SK-N-SH treated with all-trans-retinoic acid at 6 μM for 48 hours (cell line): ENCODE measurements around the gene CCDC117.

ENCODE experiments used
- ARNTL ChIP-seq: fragments of 450-650 bp; formaldehyde crosslinking; IDR thresholded peaks from 2 replicates; pipeline ENCODE4 v1.5.0; 2020; ENCODE audit warnings: low read depth, mild to moderate bottlenecking, moderate library complexity, borderline replicate concordance
- CSDC2 ChIP-seq: fragments of 250-450 bp; sonication (Bioruptor Pico); IDR thresholded peaks from 2 replicates; pipeline ENCODE4 v1.5.0; 2020; ENCODE audit warnings: mild to moderate bottlenecking, moderate library complexity
- ESRRG ChIP-seq: fragments of 250-450 bp; sonication (Bioruptor Pico); IDR thresholded peaks from 2 replicates; pipeline ENCODE4 v1.6.1; 2021; ENCODE audit warnings: mild to moderate bottlenecking
- OSR1 ChIP-seq: fragments of 250-450 bp; sonication (Bioruptor Pico); IDR thresholded peaks from 2 replicates; pipeline ENCODE4 v1.8.0; 2022; ENCODE audit warnings: moderate library complexity, mild to moderate bottlenecking, inconsistent platforms
- PPARA ChIP-seq: fragments of 250-450 bp; sonication (Bioruptor Pico); IDR thresholded peaks from 2 replicates; pipeline ENCODE4 v1.5.0; 2020; ENCODE audit warnings: mild to moderate bottlenecking, borderline replicate concordance
- RARB ChIP-seq: fragments of 250-450 bp; sonication (Bioruptor Pico); IDR thresholded peaks from 2 replicates; pipeline ENCODE4 v1.8.0; 2021; ENCODE audit warnings: mild to moderate bottlenecking, moderate library complexity
- ZC3H10 ChIP-seq: fragments of 250-450 bp; sonication (Bioruptor Pico); IDR thresholded peaks from 2 replicates; pipeline ENCODE4 v1.5.1; 2021; ENCODE audit warnings: mild to moderate bottlenecking, moderate library complexity
- ZNF70 ChIP-seq: fragments of 450-650 bp; formaldehyde crosslinking; IDR thresholded peaks from 2 replicates; pipeline ENCODE4 v1.5.0; 2020; ENCODE audit warnings: mild to moderate bottlenecking, moderate library complexity
- ZNF8 ChIP-seq: fragments of 450-650 bp; formaldehyde crosslinking; IDR thresholded peaks from 2 replicates; pipeline ENCODE4 v1.5.0; 2020; ENCODE audit warnings: mild to moderate bottlenecking, moderate library complexity
- TF ChIP-seq, protein P1 (sequence below): fragments of 250-450 bp; sonication (Bioruptor Pico); IDR thresholded peaks from 2 replicates; pipeline ENCODE4 v1.8.0; 2021; ENCODE audit warnings: low read depth, mild to moderate bottlenecking, moderate library complexity, borderline replicate concordance
- TF ChIP-seq, protein P2 (sequence below): fragments of 250-450 bp; sonication (Bioruptor Pico); IDR thresholded peaks from 2 replicates; pipeline ENCODE4 v1.5.1; 2020; ENCODE audit warnings: low read depth, mild to moderate bottlenecking, moderate library complexity
- TF ChIP-seq, protein P3 (sequence below): fragments of 250-450 bp; sonication (Bioruptor Pico); IDR thresholded peaks from 2 replicates; pipeline ENCODE4 v1.5.1; 2021; ENCODE audit warnings: mild to moderate bottlenecking, moderate library complexity

DNA sequence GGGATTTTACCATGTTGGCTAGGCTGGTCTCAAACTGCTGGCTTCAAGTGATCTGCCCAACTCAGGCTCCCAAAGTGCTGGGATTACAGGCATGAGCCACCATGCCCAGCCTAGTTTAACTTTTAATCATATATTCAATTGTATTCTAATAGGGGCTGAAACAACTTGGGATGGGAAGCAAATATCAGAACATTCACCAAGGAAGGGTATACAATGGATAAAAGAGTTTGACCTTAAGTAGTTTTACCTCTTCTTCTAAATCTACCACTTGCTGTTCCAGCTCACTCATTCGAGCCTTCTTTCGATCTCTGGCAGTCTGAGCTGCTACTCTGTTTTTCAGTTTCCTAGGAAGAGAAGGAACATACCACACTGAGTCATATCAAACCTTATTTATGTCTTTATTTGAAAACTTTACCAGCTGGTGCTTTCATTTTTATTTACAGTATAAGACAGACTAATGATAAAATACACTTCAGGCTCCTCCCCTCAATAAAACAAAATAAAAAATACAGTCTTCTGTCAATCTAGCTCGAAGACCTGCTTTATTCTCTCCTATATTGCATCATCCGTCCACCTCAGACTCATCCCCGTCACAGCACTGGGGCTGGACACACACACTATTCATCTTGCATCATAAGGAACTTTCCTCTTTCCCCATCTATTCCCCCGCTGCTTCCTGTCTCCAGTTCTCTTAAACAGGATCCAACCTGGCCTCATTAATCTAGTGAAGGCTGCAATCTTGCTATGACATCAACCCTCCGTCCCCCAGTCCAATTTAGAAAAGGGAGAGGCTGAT is 26.5 kb downstream of the CCDC117 start:
- TF ChIP-seq, protein P1, sequence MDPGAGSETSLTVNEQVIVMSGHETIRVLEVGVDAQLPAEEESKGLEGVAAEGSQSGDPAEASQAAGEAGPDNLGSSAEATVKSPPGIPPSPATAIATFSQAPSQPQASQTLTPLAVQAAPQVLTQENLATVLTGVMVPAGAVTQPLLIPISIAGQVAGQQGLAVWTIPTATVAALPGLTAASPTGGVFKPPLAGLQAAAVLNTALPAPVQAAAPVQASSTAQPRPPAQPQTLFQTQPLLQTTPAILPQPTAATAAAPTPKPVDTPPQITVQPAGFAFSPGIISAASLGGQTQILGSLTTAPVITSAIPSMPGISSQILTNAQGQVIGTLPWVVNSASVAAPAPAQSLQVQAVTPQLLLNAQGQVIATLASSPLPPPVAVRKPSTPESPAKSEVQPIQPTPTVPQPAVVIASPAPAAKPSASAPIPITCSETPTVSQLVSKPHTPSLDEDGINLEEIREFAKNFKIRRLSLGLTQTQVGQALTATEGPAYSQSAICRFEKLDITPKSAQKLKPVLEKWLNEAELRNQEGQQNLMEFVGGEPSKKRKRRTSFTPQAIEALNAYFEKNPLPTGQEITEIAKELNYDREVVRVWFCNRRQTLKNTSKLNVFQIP: no peak
- TF ChIP-seq, protein P2, sequence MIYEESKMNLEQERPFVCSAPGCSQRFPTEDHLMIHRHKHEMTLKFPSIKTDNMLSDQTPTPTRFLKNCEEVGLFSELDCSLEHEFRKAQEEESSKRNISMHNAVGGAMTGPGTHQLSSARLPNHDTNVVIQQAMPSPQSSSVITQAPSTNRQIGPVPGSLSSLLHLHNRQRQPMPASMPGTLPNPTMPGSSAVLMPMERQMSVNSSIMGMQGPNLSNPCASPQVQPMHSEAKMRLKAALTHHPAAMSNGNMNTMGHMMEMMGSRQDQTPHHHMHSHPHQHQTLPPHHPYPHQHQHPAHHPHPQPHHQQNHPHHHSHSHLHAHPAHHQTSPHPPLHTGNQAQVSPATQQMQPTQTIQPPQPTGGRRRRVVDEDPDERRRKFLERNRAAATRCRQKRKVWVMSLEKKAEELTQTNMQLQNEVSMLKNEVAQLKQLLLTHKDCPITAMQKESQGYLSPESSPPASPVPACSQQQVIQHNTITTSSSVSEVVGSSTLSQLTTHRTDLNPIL (CRISPR knock-in tag): no peak
- no peak for TF ChIP-seq OSR1 (CRISPR knock-in tag)
- TF ChIP-seq ZNF8 (CRISPR knock-in tag): no peak
- TF ChIP-seq ZC3H10 (CRISPR knock-in tag): no peak
- no peak for TF ChIP-seq ZNF70 (CRISPR knock-in tag)
- TF ChIP-seq CSDC2: no peak
- no peak for TF ChIP-seq ESRRG (CRISPR knock-in tag)
- TF ChIP-seq, protein P3, sequence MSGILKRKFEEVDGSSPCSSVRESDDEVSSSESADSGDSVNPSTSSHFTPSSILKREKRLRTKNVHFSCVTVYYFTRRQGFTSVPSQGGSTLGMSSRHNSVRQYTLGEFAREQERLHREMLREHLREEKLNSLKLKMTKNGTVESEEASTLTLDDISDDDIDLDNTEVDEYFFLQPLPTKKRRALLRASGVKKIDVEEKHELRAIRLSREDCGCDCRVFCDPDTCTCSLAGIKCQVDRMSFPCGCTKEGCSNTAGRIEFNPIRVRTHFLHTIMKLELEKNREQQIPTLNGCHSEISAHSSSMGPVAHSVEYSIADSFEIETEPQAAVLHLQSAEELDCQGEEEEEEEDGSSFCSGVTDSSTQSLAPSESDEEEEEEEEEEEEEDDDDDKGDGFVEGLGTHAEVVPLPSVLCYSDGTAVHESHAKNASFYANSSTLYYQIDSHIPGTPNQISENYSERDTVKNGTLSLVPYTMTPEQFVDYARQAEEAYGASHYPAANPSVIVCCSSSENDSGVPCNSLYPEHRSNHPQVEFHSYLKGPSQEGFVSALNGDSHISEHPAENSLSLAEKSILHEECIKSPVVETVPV (CRISPR knock-in tag): no peak
- no peak for TF ChIP-seq ARNTL (CRISPR knock-in tag)
- no peak for TF ChIP-seq RARB (CRISPR knock-in tag)
- no peak for TF ChIP-seq PPARA (CRISPR knock-in tag)
